C4-2B (cell line): ENCODE results near the gene BIRC6.

Experiments used
- ZFX ChIP-seq: fragments of 450-650 bp; IDR thresholded peaks from 2 replicates; pipeline ENCODE4 v1.6.1; 2017
- TF ChIP-seq, protein P1 (sequence below): fragments of 450-650 bp; conservative IDR thresholded peaks from 2 replicates; pipeline ENCODE4 v1.5.1; 2017; ENCODE audit warnings: mild to moderate bottlenecking

DNA sequence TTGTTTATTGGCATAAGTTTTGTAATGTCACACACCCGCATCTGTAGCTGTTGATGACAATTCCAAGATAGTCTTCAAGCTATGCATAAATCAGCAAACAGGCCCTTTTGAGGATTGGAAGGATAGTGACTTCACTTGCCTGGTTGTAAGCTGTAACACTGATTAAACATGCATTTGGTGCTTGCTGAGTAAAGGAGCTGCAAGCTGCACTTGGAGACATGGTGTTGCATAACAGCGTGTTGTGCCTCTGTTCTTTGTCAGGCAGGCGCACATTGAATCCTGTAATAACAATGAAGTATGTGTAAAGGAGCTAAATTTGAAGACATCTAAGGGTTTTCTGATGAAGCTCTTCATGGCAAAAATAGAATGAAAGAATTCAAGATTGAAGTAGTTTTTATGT lies 202.3 kb downstream of the BIRC6 start:
- TF ChIP-seq, protein P1, sequence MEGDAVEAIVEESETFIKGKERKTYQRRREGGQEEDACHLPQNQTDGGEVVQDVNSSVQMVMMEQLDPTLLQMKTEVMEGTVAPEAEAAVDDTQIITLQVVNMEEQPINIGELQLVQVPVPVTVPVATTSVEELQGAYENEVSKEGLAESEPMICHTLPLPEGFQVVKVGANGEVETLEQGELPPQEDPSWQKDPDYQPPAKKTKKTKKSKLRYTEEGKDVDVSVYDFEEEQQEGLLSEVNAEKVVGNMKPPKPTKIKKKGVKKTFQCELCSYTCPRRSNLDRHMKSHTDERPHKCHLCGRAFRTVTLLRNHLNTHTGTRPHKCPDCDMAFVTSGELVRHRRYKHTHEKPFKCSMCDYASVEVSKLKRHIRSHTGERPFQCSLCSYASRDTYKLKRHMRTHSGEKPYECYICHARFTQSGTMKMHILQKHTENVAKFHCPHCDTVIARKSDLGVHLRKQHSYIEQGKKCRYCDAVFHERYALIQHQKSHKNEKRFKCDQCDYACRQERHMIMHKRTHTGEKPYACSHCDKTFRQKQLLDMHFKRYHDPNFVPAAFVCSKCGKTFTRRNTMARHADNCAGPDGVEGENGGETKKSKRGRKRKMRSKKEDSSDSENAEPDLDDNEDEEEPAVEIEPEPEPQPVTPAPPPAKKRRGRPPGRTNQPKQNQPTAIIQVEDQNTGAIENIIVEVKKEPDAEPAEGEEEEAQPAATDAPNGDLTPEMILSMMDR = no peak
- no peak for TF ChIP-seq ZFX
